GM11168 (cell line): ENCODE data around the gene DHX9.

Experiments used
- in situ Hi-C: fragments of 300-500 bp; cut with MboI; formaldehyde crosslinking; loops from one replicate; pipeline ENCODE4 v1.12.0; 2022; ENCODE audit warnings: low sequenced_read_pairs; ENCODE audit not compliant: unreplicated experiment

Gene DHX9

DNA sequence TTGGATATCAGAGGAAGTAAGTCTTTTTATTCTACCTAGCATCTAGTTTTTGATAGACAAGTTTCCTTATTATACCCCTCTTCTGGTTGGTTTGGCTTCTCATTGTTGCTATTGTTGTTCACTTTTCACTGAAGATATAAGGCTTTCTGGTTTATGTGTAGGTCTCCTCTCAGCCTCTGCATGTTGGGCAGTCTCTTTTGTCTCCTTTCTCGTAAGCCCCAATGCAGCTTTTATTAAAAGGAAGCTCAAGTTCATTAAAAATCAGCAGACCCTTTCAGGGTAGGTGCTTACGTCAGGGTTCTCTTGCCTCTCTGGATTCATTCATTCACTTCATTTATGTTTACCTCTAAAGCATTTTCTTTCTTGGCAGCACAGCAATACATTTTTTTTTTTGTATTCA, 4.8 kb upstream of the DHX9 start:
- in situ Hi-C loops: no loop called here

DNA sequence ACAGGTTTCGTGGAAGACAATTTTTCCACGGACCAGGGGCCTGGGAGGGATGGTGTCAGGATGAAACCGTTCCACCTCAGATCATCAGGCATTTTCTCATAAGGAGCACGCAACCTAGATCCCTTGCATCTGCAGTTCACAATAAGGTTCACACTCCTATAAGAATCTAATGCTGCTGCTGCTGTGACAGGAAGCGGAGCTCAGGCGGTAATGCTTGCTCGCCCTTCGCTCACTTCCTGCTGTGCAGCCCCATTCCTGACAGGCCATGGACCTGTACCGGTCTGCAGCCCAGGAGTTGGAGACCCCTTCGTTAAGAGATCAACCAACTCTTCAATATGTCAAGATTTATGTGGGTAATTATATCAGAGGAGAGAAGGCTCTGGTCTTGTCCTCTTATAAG, 3.3 kb upstream of the DHX9 start:
- in situ Hi-C loops: no loop called here

DNA sequence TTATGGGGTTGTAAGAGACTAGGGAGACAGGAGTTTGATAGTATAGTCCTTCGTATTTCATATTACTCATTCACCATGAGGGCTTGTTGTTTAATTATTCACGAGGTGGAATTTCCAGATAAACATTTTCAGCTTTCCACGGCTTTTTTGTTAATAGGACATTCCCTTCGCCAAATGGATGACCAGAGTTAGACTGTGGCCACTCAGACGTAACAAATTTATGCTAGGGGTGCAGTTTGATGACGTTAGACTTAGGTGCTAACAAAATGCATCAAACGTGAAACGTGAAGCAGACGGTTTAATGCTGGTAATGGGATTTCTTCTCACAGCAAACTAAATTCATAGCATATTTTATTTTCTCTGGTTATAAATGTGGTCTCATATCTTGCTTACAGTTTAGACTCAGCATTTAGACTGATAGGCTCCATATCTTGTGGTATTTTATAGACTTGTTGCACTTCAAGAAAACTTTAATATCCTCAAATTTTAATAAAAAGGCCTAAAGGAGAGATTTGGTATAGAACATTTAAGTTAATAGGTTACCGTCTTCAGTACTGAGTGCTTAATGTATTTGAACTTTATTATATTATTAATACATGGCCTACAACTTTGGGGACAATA, 2.3 kb downstream of the DHX9 start:
- in situ Hi-C loops: no loop called here

DNA sequence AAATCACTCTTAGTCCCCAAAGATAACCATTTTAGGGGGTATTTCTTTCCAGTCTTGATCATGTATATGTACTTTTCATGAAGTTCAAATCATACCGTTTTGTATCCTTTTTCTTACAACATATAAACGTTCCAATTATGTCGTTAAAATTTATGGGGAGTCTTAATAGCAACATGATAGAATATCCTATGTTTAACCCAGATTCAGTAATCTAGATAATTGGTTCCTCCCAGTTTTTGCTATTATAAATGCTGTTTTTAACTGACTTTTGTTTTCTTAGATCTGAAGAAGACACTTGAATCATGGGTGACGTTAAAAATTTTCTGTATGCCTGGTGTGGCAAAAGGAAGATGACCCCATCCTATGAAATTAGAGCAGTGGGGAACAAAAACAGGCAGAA, 3.1 kb downstream of the DHX9 start:
- in situ Hi-C loops: no loop called here

DNA sequence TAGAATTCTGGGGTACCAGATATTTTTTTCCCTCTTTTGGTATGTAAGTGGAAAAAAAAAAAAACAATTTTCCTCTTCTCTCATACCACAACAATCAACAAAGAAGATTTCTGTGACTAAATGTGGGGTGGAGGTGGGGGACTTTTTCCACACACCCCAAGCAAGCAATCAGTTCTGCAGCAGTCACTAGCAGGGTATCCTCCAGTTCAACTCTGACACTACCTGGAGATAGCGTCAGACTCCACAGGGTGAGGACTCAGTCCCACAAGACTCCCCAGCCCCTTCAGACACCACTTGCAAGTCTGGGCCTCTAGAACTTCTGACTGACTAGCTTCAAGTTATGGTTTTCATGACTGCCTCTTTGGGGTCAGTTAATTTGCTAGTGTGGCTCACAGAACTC, 6.2 kb downstream of the DHX9 start:
- in situ Hi-C loops: no loop called here

DNA sequence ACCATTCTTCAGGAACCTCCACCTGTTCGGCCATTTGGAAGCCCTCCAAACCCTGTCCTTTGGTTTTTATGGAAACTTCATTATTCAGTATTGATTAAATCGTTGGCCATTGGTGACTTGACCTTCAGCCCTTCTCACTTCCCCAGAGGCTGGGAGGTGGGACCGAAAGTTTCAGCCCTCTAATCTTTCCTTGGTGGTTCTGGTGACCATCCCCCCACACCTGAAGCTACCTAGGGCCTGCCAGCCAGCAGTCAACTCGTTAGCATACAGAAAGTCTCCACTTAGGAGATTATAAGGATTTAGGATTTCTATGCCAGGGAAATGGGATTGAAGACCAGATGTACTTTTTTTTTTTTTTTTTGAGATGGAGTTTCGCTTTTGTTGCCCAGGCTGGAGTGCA, 6.7 kb downstream of the DHX9 start:
- in situ Hi-C loops: no loop called here

DNA sequence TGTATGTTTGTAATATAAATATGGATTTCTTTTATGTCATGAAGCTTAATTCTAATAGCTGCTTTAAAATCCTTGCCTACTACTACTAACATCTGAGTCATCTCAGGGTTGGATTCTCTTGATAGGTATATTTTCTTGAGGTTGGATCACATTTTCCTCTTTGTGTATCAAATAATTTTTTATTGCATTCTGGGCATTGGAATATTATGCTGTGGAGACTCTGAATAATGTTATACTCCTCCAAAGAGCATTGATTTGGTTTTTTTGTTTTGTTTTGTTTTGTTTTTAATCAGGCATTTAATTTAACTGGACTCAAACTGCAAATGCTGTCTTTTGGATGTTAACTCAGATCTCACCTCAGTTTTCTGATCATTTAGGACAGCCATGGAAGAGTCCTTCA, 8.0 kb downstream of the DHX9 start:
- in situ Hi-C loops: no loop called here

DNA sequence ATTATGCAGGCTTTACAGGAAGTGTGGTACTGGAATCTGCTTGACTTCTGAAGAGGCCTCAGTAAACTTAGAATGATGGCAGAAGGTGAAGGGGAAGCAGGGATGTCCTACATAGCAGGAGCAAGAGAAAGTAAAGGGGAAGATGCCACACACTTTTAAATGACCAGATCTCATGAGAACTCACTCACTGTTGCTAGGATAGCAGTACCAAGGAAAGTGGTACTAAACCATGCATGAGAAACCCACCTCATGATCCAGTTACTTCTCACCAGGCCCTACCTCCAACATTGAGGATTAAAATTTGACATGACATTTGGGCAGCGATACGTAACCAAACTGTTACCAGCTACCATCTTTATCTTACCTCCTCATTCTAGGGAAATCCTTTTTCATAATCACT, 9.6 kb downstream of the DHX9 start:
- in situ Hi-C loops: no loop called here

DNA sequence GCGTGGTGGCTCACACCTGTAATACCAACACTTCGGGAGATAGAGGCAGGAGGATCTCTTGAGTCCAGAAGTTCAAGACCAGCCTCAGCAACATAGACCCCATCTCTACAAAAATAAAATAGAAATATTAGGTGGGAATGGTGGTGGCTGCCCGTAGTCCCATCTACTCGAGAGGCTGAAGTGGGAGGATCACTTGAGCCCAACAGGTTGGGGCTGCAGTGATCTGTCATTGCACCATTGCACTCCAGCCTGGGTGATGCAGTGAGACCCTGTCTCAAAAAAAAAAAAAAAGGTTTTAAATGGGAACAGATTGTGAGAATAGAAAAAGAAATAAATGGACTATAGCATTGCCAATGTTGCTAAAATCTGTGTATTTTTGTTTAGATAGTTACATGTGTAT, 11.2 kb downstream of the DHX9 start:
- in situ Hi-C loops: no loop called here

DNA sequence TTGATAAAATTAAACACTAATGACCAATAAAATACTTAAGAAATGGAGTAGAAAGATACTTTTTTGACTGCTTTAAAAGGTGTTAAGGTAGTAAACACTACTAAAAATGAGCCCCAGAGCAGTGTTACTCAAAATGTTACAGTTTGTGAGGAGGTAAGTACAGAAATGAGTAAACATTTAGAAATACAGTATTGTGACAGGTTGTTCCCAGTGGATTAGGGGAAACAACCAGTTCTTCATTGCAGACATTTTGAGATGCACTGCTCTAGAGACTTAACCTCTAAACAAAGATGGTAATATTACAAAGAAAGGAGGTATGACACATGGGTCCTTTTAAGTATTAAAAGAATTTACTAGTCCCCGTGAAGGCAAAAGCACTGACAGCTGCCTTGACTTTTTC, 12.7 kb downstream of the DHX9 start:
- in situ Hi-C loops: no loop called here

DNA sequence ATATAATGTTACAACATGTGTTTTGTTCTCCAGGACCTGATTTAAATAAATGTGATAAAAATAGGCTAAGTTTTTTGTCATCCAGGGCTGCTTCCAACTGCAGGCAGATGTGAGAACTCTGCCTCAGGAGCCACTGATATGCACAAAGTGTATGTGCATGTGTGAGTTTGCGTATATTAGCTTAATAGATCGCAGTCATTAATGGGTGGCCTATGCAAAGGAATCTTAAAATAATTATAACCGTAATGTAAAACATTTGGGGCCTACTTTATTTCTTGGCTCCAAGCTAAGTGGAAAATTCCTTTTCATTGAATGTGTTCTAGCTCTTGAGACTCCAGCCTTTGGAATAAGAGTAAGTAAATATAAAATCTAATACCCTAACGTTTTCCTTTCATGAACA, 16.8 kb downstream of the DHX9 start:
- in situ Hi-C loops: no loop called here

DNA sequence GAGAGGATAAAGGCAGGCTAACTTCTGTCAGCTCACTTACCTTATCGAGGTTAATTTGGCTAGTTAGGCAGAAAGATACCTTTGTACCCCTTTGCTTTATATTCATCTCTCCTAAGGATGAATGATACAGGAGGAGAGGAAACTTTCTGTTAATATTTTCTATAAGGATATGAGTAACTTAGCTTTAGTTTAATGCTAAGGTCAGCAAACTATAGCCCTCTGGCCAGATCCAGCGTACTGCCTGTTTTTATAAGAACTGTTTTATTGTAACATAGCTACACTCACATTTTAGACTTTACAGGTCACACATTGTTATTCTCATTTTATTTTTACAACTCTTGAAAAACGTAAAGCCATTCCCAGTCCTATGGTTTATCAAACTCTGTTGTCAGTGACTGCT, 18.1 kb downstream of the DHX9 start:
- in situ Hi-C loops: no loop called here

DNA sequence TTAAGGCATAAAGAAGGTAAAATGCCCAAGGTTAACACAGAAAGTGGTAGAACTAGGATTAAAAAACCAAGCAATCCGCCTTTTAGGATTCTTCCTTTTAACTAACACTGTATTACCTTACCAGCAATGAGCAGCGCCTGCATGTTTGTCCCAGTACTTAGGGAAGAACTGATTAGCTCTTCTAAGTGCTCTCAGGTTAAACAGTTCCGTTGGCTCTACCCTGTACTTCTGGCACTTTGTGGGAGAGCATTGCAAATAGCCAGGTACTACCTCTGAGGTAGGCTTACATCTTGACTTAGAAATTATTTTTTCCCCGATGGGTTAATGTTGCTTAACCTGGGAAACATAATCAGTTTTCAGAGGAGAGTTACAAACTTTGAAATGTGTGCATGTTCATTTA, 21.5 kb downstream of the DHX9 start:
- in situ Hi-C loops: no loop called here

DNA sequence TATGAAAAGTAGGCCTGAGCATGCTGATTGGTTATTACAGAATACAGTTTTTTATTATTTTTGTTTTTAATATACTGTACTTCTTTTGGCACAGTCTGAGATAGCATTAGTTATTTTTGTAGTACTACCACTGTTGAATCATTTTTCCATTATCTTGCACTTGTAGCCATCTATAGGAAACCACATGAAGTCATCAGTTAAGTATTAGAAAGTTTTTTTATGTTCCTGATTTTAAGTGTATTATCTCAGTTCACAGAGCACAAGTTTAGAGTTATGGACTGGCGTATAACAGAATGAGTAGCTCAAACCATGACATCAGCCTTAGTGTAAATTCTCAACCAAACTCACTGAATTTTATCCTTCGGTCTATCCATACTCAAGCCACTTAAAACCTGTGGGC, 22.8 kb downstream of the DHX9 start:
- in situ Hi-C loops: no loop called here

DNA sequence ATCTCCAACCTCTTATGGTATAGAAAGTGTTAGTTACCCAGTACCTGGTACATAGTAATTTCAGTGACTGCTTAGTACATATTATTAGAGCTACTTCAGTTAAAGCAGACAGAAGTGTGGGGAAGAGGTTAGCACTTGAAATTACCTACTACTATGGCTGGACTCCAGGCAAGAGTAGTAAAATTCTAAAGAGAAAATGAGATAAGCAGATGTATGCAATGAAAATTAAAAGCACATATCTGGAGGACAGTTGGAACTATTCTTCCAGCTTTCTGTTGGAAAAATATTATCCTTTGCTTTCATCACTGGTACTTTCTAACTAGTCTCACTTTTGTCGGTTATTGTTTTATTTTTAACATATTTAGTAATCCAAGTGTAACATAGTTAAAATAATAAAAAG, 23.7 kb downstream of the DHX9 start:
- in situ Hi-C loops: no loop called here

DNA sequence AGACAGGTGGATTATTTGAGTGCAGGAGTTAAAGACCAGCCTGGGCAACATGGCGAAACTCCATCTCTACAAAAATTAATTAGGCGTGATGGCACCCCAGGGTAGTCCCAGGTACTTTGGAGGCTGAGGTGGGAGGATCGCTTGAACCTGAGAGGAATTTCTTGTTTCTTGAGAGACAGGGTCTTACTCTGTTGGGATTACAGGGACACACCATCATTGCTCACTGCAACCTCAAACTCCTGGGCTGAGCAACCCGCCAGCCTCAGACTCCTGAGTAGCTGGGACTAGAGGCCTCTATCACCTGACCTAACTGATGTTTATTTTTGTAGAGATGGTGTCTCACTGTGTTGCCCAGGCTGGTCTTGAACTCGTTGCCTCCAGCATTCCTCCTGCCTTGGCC, 24.8 kb downstream of the DHX9 start:
- in situ Hi-C loops: no loop called here

DNA sequence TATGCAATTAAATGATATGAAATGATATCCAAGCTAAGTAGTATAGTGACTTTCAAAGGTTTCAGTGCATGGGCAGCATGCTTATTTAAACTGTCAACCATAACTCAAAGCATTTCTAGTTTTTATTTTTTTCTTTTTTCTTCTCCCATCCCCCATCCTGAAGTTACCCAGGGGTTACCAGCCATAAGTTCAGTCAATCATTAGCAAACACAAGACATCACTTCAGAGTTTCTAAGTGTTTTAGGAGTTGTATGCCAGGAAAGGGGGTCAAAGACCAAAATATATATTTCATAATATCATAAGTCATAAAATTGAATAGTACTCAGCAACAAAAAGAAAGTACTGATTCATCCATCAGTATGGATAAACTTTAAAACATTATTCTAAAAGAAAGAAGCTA, 28.7 kb downstream of the DHX9 start:
- in situ Hi-C loops: no loop called here

DNA sequence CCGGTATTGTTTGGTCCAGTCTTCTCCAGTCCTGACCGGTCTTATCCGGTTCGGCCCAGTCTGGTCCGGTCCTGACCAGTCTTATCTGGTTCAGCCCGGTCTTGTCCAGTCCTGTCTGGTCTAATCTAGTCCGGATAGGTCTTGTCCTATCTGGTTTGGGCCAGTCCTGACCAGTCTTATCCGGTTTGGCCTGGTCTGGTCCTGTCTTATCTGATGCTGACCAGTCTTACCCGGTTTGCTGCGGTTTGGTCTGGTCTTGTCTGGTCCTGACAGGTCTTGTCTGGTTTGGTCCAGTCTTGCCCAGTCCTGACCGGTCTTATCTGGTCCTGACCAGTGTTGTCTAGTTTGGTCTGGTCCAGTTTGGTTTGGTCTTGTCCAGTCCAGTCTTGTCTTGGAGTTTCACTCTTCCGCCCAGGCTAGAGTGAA, 30.1 kb downstream of the DHX9 start:
- in situ Hi-C loops: no loop called here

DNA sequence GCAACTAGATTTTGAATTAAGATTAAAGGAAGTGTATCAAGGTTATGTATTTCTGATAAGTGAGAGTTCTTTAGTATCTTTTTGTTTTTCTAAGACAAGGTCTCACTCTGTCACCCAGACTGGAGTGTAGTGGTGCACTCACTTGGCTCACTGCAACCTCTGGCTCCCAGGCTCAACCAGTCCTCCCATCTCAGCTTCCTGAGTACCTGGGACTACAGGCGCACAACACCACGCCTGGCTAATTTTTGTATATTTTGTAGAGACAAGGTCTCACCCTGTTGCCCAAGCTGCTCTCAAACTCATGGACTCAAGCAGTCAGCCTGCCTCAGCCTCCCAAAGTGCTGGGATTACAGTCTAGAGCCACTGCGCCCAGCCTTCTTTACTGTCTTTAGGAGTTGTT, 33.7 kb downstream of the DHX9 start:
- in situ Hi-C loops: no loop called here

DNA sequence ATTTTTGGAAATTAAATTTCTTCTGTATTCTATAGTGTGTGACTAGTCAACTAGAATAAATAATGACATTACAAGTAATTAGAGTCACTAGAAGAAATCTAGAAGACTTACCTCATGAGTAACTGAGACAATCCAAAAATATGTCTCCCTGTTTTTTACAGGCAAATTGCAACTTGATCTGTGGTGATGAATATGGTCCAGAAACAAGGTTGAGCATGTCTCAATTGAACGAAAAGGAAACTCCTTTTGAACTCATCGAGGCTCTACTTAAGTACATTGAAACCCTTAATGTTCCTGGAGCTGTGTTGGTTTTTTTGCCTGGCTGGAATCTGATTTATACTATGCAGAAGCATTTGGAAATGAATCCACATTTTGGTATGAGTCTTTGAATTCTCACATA, 36.7 kb downstream of the DHX9 start:
- in situ Hi-C loops: no loop called here

DNA sequence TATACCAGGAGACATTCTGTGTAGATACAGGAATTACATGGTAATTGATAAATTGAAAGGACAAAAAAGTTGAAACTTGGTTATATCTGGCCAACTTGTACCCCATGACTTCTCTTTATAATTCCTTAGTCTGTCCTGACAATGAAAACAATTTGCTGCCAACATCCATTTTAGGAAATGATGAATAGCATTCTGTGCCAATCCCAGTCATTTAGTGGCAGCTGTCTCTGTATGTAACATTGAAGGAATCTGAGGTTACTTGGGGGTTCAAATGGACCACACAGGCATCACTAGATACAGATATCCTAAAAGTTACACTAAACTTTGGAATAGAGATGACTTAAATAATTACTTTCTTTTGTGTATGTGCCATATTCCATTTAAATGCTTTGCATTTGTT, 38.2 kb downstream of the DHX9 start:
- in situ Hi-C loops: no loop called here

DNA sequence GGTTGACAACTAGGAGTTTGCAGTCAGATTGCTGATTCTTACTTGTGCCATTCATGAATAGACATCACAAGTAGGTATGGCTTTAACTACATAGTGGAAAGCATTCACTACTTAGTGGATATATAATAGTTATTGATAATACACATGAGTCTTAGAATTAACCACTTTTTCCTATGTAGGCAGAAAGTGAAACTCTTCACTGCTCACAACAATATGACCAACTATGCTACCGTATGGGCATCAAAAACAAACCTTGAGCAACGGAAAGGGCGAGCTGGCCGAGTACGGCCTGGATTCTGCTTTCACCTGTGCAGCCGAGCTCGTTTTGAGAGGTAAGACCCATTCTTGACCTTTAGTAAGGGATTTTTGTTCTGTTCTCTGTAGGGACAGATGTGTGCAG, 38.7 kb downstream of the DHX9 start:
- in situ Hi-C loops: no loop called here

DNA sequence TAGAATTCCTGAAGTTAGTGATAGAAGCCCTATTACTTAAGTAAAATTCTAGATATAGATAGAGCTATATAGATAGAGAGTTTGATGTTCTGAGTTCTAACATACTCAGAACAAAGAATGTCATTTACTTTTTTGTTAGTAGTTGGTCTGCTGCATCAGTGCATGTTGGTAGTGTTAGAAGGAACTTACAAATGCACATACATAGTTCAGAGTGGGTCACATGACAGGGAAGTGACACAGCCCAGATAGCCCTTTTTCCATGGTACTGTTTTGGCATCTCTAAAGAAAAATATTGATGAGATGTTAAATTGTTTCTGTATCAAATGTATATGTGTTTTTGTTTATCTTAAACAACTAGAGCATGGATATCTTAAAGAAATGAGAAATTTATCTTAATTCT, 45.7 kb downstream of the DHX9 start:
- in situ Hi-C loops: no loop called here
